ENCODE data around the gene LRBA. TPM values are rescaled to one million over a fixed set of nuclear protein-coding genes. Genes with fewer than 3 reads are reported as not detected.

The LRBA gene
- total and polyA plus RNA-seq, 9 of the 15 experiments (the other 6 are each of a cell fraction or from before 2014, with no cell fraction given): 24.2 to 88.7 (median 59.7) TPM

DNA sequence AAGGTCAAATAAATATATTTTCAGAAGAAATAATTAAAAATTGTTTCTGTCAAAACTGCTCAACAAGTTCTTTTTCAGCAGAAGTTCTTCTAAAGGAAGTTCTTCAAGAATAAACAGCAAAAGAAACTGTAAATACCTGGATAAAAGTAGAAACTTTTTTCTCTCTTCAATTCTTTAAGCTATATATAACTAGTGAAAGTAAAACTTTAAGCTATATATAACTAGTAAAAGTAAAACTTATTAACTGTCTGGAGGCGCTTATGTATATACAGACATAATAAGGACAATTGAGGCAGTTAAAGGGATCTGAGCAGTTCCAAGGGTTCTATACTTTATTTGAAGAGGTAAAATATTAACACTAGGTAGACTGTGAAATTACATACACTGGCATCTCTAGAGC is 126.9 kb downstream of the LRBA start (continued):
- TF ChIP-seq TSC22D4 (tag; IDR thresholded peaks at IDR 0.05) (no peak), ZBTB1 (CRISPR knock-in tag; IDR thresholded peaks at IDR 0.05; ENCODE audit: borderline replicate concordance, low read depth) (no peak), HDAC8 (tag; IDR thresholded peaks at IDR 0.05) (no peak), RAD51 (IDR thresholded peaks at IDR 0.05; ENCODE audit: borderline replicate concordance, low read depth) (no peak), ZEB2 (IDR thresholded peaks at IDR 0.05) (no peak), SOX6 (IDR thresholded peaks at IDR 0.05) (no peak), ETV6 (IDR thresholded peaks at IDR 0.05; ENCODE audit: borderline replicate concordance in 1 of 2, low read depth in 2 of 2, low read length in 1 of 2) (no peak), ETV6 (CRISPR knock-in tag; IDR thresholded peaks at IDR 0.05; ENCODE audit: borderline replicate concordance) (no peak)
- TF ChIP-seq, protein P1, sequence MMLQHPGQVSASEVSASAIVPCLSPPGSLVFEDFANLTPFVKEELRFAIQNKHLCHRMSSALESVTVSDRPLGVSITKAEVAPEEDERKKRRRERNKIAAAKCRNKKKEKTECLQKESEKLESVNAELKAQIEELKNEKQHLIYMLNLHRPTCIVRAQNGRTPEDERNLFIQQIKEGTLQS (IDR thresholded peaks at IDR 0.05): no peak
- TF ChIP-seq, protein P1 (CRISPR knock-in tag; conservative IDR thresholded peaks at IDR 0.05): no peak
- TF ChIP-seq, protein P2, sequence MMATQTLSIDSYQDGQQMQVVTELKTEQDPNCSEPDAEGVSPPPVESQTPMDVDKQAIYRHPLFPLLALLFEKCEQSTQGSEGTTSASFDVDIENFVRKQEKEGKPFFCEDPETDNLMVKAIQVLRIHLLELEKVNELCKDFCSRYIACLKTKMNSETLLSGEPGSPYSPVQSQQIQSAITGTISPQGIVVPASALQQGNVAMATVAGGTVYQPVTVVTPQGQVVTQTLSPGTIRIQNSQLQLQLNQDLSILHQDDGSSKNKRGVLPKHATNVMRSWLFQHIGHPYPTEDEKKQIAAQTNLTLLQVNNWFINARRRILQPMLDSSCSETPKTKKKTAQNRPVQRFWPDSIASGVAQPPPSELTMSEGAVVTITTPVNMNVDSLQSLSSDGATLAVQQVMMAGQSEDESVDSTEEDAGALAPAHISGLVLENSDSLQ (IDR thresholded peaks at IDR 0.05): no peak
- TF ChIP-seq, protein P3, sequence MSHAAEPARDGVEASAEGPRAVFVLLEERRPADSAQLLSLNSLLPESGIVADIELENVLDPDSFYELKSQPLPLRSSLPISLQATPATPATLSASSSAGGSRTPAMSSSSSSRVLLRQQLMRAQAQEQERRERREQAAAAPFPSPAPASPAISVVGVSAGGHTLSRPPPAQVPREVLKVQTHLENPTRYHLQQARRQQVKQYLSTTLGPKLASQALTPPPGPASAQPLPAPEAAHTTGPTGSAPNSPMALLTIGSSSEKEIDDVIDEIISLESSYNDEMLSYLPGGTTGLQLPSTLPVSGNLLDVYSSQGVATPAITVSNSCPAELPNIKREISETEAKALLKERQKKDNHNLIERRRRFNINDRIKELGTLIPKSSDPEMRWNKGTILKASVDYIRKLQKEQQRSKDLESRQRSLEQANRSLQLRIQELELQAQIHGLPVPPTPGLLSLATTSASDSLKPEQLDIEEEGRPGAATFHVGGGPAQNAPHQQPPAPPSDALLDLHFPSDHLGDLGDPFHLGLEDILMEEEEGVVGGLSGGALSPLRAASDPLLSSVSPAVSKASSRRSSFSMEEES (CRISPR knock-in tag; IDR thresholded peaks at IDR 0.05): no peak
- TF ChIP-seq, protein P4, sequence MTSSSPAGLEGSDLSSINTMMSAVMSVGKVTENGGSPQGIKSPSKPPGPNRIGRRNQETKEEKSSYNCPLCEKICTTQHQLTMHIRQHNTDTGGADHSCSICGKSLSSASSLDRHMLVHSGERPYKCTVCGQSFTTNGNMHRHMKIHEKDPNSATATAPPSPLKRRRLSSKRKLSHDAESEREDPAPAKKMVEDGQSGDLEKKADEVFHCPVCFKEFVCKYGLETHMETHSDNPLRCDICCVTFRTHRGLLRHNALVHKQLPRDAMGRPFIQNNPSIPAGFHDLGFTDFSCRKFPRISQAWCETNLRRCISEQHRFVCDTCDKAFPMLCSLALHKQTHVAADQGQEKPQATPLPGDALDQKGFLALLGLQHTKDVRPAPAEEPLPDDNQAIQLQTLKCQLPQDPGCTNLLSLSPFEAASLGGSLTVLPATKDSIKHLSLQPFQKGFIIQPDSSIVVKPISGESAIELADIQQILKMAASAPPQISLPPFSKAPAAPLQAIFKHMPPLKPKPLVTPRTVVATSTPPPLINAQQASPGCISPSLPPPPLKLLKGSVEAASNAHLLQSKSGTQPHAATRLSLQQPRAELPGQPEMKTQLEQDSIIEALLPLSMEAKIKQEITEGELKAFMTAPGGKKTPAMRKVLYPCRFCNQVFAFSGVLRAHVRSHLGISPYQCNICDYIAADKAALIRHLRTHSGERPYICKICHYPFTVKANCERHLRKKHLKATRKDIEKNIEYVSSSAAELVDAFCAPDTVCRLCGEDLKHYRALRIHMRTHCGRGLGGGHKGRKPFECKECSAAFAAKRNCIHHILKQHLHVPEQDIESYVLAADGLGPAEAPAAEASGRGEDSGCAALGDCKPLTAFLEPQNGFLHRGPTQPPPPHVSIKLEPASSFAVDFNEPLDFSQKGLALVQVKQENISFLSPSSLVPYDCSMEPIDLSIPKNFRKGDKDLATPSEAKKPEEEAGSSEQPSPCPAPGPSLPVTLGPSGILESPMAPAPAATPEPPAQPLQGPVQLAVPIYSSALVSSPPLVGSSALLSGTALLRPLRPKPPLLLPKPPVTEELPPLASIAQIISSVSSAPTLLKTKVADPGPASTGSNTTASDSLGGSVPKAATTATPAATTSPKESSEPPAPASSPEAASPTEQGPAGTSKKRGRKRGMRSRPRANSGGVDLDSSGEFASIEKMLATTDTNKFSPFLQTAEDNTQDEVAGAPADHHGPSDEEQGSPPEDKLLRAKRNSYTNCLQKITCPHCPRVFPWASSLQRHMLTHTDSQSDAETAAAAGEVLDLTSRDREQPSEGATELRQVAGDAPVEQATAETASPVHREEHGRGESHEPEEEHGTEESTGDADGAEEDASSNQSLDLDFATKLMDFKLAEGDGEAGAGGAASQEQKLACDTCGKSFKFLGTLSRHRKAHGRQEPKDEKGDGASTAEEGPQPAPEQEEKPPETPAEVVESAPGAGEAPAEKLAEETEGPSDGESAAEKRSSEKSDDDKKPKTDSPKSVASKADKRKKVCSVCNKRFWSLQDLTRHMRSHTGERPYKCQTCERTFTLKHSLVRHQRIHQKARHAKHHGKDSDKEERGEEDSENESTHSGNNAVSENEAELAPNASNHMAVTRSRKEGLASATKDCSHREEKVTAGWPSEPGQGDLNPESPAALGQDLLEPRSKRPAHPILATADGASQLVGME (CRISPR knock-in tag; IDR thresholded peaks at IDR 0.05): no peak
- TF ChIP-seq, protein P5, sequence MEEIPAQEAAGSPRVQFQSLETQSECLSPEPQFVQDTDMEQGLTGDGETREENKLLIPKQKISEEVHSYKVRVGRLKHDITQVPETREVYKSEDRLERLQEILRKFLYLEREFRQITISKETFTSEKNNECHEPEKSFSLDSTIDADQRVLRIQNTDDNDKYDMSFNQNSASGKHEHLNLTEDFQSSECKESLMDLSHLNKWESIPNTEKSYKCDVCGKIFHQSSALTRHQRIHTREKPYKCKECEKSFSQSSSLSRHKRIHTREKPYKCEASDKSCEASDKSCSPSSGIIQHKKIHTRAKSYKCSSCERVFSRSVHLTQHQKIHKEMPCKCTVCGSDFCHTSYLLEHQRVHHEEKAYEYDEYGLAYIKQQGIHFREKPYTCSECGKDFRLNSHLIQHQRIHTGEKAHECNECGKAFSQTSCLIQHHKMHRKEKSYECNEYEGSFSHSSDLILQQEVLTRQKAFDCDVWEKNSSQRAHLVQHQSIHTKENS (CRISPR knock-in tag; IDR thresholded peaks at IDR 0.05): no peak
- TF ChIP-seq, protein P6, sequence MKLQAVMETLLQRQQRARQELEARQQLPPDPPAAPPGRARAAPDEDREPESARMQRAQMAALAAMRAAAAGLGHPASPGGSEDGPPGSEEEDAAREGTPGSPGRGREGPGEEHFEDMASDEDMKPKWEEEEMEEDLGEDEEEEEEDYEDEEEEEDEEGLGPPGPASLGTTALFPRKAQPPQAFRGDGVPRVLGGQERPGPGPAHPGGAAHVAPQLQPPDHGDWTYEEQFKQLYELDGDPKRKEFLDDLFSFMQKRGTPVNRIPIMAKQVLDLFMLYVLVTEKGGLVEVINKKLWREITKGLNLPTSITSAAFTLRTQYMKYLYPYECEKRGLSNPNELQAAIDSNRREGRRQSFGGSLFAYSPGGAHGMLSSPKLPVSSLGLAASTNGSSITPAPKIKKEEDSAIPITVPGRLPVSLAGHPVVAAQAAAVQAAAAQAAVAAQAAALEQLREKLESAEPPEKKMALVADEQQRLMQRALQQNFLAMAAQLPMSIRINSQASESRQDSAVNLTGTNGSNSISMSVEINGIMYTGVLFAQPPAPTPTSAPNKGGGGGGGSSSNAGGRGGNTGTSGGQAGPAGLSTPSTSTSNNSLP (IDR thresholded peaks at IDR 0.05; ENCODE audit: borderline replicate concordance, low read depth, low read length): no peak

All from K562 (cell line).